Esophagus mucosa (tissue), 1 donor: Measurements from ENCODE around the gene PTPRF. TPM values are rescaled to one million over a fixed set of nuclear protein-coding genes. Genes with fewer than 3 reads are reported as not detected.

Source experiments
- ATAC-seq: fragments of 200-7000 bp; cut with Tn5 transposase; one replicate; pipeline ENCODE4 v1.9.1; 2020
- total RNA-seq: library from RNA; stranded (reverse); gene quantifications from one replicate; pipeline ENCODE4 v1.2.4, GENCODE V29; 2023
- donor health status: DM: yes; HTN: yes; CAD: no.

Gene PTPRF
- total RNA-seq, 1 donor from 2014 or later, result 285 TPM

DNA sequence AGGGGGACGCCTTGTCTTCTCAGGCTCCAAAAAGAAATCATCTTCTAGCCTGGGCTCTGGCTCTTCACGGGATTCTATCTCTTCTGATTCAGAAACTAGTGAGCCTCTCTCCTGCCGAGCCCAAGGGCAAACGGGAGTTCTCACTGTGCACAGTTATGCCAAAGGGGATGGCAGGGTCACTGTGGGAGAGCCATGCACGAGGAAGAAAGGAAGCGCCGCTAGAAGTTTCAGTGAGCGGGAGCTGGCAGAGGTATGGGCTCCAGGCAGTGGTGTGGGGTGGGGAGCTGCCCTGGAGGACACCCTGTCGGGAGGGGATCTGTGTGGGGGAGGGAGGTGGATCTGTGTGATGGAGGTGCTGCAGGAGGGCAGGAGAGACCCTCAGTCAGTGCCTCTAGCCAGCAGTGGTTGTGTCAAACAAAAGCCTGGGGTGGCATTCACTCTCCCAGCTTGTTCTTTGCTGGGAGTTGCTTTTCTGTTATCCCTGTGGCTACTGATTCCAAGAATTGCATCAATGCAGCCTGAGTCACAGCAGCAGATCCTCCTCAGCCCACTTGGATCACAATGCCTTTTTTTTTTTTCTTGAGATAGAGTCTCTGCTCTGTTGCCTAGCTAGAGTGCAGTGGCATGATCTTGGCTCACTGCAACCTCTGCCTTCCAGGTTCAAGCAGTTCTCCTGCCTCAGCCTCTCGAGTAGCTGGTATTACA, 141.1 kb downstream of the PTPRF start:
- peak; percentile 19 for ATAC-seq

DNA sequence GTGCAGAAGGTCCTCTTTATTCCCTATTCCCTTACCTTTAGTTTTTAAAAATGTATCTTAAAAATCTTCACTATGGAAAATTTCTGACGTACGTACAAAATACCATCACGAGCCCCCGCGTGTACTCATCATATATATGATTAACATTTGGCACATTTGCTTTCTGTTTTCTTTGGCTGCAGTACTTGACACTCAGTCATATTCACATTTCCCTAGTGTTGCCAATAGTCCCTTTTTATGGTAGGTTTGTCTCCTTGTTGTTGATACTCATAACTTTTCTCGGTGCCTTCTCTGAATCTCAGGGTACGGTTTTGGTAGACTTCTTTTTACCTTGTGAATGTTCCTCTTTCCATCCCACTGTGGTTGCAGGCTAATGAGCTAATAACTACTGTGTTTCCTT, 142.6 kb downstream of the PTPRF start:
- no peak for ATAC-seq

Other genes with a start within 250 kb of the PTPRF start
- 15.2 TPM for gene C1orf210, start 245.3 kb upstream of the PTPRF start, total RNA-seq
- 4.1 TPM for gene TIE1, start 229.9 kb upstream of the PTPRF start, total RNA-seq
- 0.48 TPM for gene MPL, start 193.1 kb upstream of the PTPRF start, total RNA-seq
- 76.2 TPM for gene CDC20, start 171.9 kb upstream of the PTPRF start, total RNA-seq
- 172 TPM for gene ELOVL1, start 162.9 kb upstream of the PTPRF start, total RNA-seq
- 46.0 TPM for gene MED8, start 141.1 kb upstream of the PTPRF start, total RNA-seq
- gene SZT2, start 141.0 kb upstream of the PTPRF start, total RNA-seq, result 22.0 TPM
- gene HYI, start 77.0 kb upstream of the PTPRF start, total RNA-seq, result 8.6 TPM
- gene KDM4A, start 119.3 kb downstream of the PTPRF start, total RNA-seq, result 23.4 TPM
- 5.5 TPM for gene ST3GAL3, start 176.7 kb downstream of the PTPRF start, total RNA-seq